Nephron (organoid): ENCODE data around the gene TINAGL1.

ENCODE experiments used
- H3K27ac Mint-ChIP-seq, 3 experiments: 2 replicates each; pipeline ENCODE4 v1.8.0; 2020; ENCODE audit warnings: mixed read lengths in 3 of 3, mild to moderate bottlenecking in 2 of 3, moderate library complexity in 1 of 3
- H3K27me3 Mint-ChIP-seq: 2 replicates; pipeline ENCODE4 v1.8.0; 2021; ENCODE audit warnings: low read depth, mild to moderate bottlenecking, moderate library complexity, mixed read lengths
- H3K36me3 Mint-ChIP-seq: 2 replicates; pipeline ENCODE4 v1.8.0; 2020; ENCODE audit warnings: low read depth, mixed read lengths
- H3K4me1 Mint-ChIP-seq: 2 replicates; pipeline ENCODE4 v1.8.0; 2020; ENCODE audit warnings: mixed read lengths
- H3K4me3 Mint-ChIP-seq, 3 experiments: 2 replicates each; pipeline ENCODE4 v1.8.0; 2020; ENCODE audit warnings: mild to moderate bottlenecking in 3 of 3, mixed read lengths in 3 of 3, moderate library complexity in 2 of 3
- H3K9me3 Mint-ChIP-seq: 2 replicates; pipeline ENCODE4 v1.8.0; 2020; ENCODE audit warnings: mixed read lengths
- CTCF ChIP-seq, 3 experiments: fragments of 200-600 bp; sonication (generic); IDR thresholded peaks; one replicate each; pipeline ENCODE4 v1.5.0; 2021; ENCODE audit warnings: antibody characterized with exemption in 3 of 3; ENCODE audit not compliant: unreplicated experiment in 3 of 3

TINAGL1 gene

DNA sequence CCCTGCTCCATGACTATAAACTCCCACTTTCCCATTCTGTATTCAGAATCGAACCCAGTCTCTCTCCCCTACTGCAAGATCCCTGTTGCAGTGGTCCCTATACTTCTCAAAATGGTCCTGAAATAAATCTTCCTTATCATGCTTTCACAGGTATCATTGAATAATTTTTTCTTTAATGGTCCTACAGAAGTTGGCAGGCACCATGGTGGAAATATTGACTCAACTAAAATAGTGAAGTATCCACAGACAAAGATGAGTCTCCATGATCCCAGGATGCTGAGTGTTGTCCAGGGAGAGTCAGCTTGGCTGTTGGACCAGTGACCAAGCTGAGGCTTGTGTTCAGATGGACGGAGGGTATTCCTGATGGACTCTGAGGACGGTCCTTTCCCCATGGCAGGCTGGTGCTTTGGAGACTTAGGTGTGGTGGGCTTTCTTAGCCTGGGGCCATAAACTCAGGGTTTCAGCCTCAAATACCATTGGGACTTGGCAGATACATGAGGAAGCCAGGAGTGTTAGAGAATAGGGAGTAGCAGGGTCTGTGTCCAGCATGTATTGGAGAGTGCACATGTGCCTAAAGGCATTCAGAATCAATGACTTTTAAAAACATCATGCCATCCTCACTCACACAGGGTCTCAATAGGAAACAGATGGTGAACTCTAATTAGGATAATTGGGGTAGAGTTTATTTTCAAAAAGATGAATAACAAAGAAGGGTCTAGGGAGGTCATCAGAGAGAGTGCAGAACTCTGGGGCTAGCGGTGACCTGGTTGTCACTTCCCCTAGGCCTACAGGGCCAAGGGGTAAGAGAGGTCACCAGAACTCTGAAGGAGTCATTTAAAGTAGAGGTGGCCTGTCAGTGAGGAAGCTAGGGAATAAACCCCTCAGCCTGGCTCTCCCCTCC lies 19.8 kb downstream of the TINAGL1 start:
- Mint-ChIP-seq H3K4me3 (no peak overlapping the region), H3K4me1 (peaks cover 18% of the 10 kb centered on the region)

GRCh38 chr1:31596737-31597097 lies 20.4 kb downstream of the TINAGL1 start:
- no peak overlapping the region for H3K27ac Mint-ChIP-seq
- no peak overlapping the region for H3K4me3 Mint-ChIP-seq
- TF ChIP-seq CTCF (IDR thresholded peaks at IDR 0.05; ENCODE audit: unreplicated experiment in 3 of 3): no peak
- peaks cover 12% of the 10 kb centered on the region for H3K4me1 Mint-ChIP-seq
- H3K27me3 Mint-ChIP-seq: peaks cover 14% of the 10 kb centered on the region
- H3K36me3 Mint-ChIP-seq: no peaks in the 10 kb centered on the region
- no peaks in the 10 kb centered on the region for H3K9me3 Mint-ChIP-seq

More for the DNA sequence above, 19.8 kb downstream of the TINAGL1 start:
- Mint-ChIP-seq H3K36me3 (no peaks in the 10 kb centered on the region), H3K9me3 (no peaks in the 10 kb centered on the region), H3K27me3 (peaks cover 20% of the 10 kb centered on the region), H3K27ac (no peak overlapping the region)
- TF ChIP-seq CTCF (IDR thresholded peaks at IDR 0.05; ENCODE audit: unreplicated experiment in 3 of 3): no peak

- Mint-ChIP-seq H3K27me3 (peaks cover 3% of the 10 kb centered on the region), H3K4me1 (peaks cover 5% of the 10 kb centered on the region), H3K36me3 (no peaks in the 10 kb centered on the region), H3K27ac (no peak overlapping the region), H3K4me3 (no peak overlapping the region), H3K9me3 (no peaks in the 10 kb centered on the region)
- TF ChIP-seq CTCF (IDR thresholded peaks at IDR 0.05; ENCODE audit: unreplicated experiment in 3 of 3): no peak
These were observed 22.7 kb downstream of the TINAGL1 start for GRCh38 chr1:31598980-31599379.

DNA sequence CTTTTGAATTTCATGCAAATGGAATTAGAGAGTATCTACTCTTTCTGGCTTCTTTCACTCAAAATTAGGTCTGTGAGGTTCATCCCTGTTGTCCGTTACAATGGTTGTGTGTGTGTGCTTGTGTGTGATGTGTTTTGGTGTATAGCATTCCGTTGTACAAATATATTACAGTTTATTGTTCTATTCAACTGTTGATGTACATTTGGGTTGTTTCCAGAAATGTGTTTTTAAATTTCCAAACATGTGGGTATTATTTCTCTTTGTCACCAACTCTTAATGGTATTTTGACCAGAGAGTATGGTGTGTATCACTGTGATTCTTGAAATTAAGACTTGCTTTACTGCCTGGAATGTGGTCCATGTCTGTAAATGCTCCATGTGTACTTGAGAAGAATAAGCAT lies 24.3 kb downstream of the TINAGL1 start:
- peaks cover 5% of the 10 kb centered on the region for H3K4me1 Mint-ChIP-seq
- H3K27ac Mint-ChIP-seq: peak overlapping the region in 1 of 3 experiments; percentile 31
- no peaks in the 10 kb centered on the region for H3K36me3 Mint-ChIP-seq
- H3K9me3 Mint-ChIP-seq: no peaks in the 10 kb centered on the region
- TF ChIP-seq CTCF (IDR thresholded peaks at IDR 0.05; ENCODE audit: unreplicated experiment in 3 of 3): no peak
- H3K4me3 Mint-ChIP-seq: no peak overlapping the region
- peaks cover 3% of the 10 kb centered on the region for H3K27me3 Mint-ChIP-seq

GRCh38 chr1:31602081-31602480 lies 25.8 kb downstream of the TINAGL1 start:
- no peak for TF ChIP-seq CTCF (IDR thresholded peaks at IDR 0.05; ENCODE audit: unreplicated experiment in 3 of 3)
- no peak overlapping the region for H3K27ac Mint-ChIP-seq
- H3K36me3 Mint-ChIP-seq: no peaks in the 10 kb centered on the region
- H3K4me1 Mint-ChIP-seq: peaks cover 5% of the 10 kb centered on the region
- peaks cover 3% of the 10 kb centered on the region for H3K27me3 Mint-ChIP-seq
- H3K9me3 Mint-ChIP-seq: no peaks in the 10 kb centered on the region
- no peak overlapping the region for H3K4me3 Mint-ChIP-seq

GRCh38 chr1:31605908-31606427 lies 29.7 kb downstream of the TINAGL1 start:
- Mint-ChIP-seq H3K27ac (no peak overlapping the region), H3K36me3 (no peaks in the 10 kb centered on the region), H3K4me1 (peaks cover 9% of the 10 kb centered on the region), H3K27me3 (no peaks in the 10 kb centered on the region), H3K4me3 (no peak overlapping the region), H3K9me3 (no peaks in the 10 kb centered on the region)
- no peak for TF ChIP-seq CTCF (IDR thresholded peaks at IDR 0.05; ENCODE audit: unreplicated experiment in 3 of 3)
